Suppressor macrophage treated with lipopolysaccharide for 4 hours (primary cell): ENCODE results near the gene CLIC3.

Experiments used
- DNase-seq: peaks from one replicate; pipeline ENCODE4 v3.0.0-alpha.2; 2020

CLIC3 gene

GRCh38 chr9:136997830-136998234 lies 1.5 kb upstream of the CLIC3 start:
- no peak for DNase-seq

- DNase-seq: no peak
Measured at GRCh38 chr9:136997371-136997770, 1.0 kb upstream of the CLIC3 start.

- no peak for DNase-seq
Measured at GRCh38 chr9:136995772-136996311, 526 bp downstream of the CLIC3 start.

- DNase-seq: no peak
Measured at GRCh38 chr9:136995362-136995761, 1.0 kb downstream of the CLIC3 start.

- no peak for DNase-seq
Measured at GRCh38 chr9:136994888-136995230, 1.5 kb downstream of the CLIC3 start.

DNA sequence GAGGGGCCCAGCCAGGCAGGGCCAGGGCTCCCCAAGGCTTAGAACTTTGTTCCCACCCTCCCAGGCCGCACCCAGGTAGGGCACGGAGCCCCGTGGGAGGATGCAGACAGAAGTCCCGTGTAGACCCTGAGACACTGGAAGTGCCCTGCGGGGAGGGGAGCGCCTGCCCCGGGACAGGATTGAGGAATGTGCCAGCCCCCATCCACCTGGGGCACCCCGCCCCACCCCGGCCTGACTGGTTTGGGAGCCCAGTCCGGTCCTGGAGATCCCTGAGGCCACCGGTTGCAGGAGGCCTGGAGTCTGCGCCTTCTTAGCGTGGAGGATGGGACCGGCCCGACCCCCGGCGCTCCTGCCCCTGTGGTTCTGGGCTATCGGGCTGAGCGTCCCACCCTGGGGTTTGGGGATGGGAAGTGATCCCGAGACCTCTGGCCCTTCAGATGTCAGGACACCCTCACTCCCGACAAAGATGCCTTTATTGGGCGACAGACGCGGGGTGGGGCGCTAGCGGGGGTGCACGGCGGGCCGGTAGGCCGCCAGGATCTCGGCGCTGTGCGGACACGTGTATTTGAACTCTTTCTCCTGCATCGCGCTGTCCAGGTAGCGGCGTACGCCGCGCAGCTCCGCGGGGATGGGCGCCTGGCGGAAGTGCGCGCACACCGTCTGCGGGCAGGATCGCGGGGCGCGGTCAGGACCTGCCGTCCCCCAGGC lies 2.0 kb downstream of the CLIC3 start:
- DNase-seq: no peak

GRCh38 chr9:136992819-136993369 lies 3.5 kb downstream of the CLIC3 start:
- DNase-seq: no peak

DNA sequence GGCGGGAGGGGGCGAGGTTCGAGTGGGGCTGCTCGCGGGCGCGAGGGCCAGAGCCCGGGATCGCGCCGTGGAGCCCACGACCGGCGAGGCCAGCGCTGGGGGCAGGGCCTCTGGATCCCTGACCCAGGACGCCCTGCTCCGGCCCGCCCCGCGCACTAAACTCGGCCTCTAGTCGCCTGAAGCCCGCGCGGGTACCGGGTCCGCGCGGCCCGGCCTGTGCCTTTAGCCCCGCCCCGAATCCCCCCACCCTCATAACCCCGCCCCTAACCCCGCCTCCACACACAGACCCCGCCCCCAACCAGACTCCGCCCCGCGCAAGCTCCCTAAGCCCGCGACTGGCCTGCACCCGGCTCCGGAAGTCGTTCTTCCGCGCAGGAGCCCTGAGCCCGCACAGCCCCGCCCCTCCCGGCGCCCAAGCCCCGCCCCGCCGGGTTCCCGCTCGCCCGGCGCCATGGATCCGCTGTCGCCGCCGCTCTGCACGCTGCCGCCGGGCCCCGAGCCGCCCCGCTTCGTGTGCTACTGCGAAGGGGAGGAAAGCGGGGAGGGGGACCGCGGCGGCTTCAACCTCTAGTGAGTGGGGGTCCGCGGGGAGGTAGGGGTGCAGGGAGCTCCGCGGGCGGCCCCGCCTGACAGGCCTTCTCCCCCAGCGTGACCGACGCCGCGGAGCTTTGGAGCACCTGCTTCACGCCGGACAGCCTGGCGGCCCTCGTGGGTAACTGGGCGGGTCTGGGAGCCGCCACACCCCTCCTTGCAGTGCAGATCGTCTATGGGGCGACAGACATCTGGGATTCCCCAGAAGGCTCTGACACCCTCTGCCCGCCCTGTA lies 4.2 kb downstream of the CLIC3 start, which contains the start of gene PAXX:
Gene PAXX (plus strand): TSS at position 430 of the 826 bp plus-strand sequence. CDS start 22 bp downstream, at position 452.
- peak; percentile 96 for DNase-seq

- DNase-seq: no peak
Measured at GRCh38 chr9:136990242-136990911, 6.0 kb downstream of the CLIC3 start.

DNA sequence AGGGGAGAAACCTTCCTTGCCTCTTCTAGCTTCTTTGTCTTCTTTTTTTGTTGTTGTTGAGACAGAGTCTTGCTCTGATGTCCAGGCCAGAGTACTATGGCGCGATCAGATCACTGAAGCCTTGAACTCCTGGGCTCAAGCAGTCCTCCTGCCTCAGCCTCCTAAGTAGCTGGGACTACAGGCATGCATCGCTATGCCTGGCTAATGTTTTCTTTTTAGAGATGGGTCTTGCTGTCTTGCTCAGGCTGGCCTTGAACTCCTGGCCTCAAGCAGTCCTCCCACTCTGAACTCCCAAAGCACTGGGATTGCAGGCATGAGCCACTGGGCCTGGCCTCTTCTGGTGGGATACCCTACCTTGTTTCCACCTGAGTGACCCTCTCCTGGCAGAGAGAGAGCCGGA lies 7.5 kb downstream of the CLIC3 start:
- DNase-seq: no peak

- no peak for DNase-seq
Measured at GRCh38 chr9:136985853-136986252, 10.5 kb downstream of the CLIC3 start.

GRCh38 chr9:136985027-136985602 lies 11.3 kb downstream of the CLIC3 start:
- DNase-seq: no peak

DNA sequence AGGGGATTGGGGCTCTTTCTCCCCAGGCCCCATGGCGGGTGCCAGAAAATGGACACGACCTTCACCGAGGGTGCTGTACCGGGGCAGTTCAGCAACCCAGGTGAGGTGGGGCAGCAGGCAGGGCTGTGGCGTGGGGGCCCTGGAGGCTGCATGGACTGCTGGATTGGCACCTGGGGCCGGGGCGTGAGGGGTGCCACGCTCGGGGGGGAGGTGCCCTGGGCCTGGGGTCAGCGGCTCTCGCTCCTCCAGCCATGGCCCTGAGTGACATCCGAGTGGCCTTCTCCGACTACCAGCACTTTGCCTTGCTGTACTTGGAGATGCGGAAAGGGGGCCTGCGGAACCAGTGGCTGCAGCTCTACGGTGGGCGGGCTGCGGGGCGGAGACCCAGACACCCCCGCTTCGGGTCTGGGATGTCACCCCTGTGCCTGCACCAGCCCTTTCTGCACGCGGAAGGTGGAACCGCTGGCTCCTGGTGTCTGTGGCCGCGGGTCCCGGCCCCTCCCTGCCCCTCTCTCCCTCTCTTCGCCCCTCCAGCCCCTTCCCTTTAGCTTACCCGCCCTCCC lies 11.8 kb downstream of the CLIC3 start:
- no peak for DNase-seq

DNA sequence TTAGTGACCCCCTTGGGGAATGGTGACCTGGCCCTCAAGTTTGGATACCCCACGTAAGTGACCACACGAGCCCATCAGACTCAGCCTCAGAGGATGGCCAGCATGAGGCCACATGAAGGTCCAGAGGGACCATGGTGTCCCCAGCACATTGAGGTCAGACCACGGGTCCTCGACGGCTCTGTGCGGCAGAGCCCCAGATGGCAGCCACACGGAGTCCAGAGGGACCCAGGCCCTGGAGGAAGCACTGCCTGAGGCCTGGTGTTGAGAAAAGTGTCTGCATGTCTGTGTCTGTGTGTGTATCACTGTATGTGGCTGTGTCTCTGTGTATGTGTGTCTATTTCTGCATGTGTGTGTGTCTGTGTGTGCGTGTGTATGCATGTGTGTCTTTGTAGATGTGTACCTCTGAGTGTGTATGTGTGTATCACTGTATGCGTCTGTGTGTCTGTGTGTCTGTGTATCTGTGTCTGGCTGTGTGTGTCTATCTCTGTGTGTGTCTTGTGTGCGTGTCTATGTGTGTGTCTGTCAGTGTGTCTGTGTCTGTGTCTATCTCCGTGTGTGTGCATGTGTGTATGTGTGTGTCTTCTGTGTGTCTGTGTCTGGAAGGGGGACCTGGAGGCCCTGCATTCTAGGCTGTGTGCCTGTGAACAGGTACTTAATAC lies 12.6 kb downstream of the CLIC3 start:
- no peak for DNase-seq

- no peak for DNase-seq
Measured at GRCh38 chr9:136983167-136983566, 13.2 kb downstream of the CLIC3 start.

DNA sequence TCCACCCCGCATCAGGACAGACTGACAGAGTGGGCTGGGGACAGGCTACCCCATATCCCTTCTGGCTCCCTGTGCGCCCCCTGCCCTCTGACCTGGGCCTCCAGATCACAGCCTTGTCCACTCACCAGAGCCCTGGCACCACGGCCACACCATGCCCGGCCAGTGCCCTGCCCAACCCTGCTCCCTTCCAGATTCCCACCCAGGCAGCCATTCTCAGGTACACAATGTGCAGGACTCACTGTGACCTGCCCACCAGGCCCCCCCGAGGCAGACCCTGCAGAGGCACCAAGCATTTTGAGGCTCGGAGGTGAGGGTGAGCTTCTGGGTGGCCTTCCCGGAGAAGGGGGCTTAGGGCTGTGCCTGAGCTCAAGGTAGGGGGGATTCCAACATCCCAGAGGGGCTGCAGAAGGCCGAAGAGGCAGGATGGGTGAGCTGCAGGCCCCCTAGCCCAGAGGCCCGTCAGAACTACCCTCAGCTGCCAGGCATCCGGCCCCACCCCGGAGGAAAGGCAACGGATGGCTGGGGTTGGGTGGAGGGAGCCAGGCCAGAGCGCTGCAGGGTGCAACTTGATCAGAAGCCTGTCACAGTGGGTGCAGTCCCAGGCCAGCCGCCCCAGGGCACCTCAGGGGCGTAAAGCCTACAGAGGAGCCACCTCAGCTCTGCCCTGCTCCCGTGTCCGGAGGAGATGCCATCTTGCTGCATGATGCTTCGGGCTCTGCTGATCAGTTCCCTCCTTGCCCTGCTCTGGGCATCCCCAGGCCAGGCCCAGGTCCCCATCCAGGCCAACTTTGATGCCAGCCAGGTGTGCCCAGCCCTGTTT lies 13.9 kb downstream of the CLIC3 start, which contains the start of gene LCNL1:
Gene LCNL1 (plus strand): TSS at position 762 of the 820 bp plus-strand sequence. CDS start 594 bp downstream, outside the sequence.
- no peak for DNase-seq

DNA sequence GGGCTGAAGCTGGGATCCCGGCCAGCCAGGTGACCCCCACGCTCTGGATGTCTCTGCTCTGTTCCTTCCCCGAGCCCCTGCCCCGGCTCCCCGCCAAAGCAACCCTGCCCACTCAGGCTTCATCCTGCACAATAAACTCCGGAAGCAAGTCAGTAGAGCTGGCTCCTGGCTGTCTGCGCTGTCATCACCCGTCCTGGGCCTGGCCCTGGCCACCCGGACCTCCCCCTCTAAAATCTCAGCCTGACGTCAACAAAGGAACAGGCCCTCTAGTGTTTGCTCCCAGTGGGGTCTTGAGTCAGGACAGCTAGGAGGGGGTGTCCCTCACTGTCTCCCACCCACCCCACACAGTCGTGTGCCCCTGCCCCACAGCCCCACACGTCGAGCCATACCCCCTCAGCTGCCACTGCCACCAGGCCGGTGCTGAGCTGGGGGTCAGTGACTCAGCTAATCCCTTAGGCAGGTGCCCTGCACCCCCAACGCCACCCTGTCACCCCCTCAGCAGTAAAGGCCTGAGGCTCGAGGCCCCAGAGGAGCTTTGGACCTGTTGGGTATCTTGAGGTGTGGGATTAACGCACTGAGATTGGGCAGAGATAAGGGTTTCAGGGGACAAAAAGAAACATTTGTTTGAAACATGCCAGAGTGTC lies 14.7 kb downstream of the CLIC3 start:
- no peak for DNase-seq

- no peak for DNase-seq
Measured at GRCh38 chr9:136980669-136981478, 15.5 kb downstream of the CLIC3 start.
